Measurements from ENCODE around the gene AAGAB. TPM values are rescaled to one million over a fixed set of nuclear protein-coding genes. Genes with fewer than 3 reads are reported as not detected.
A peak's percentile ranks its signal among the peaks of the same experiment; 100 is the strongest.

AAGAB gene
- total RNA-seq, 2 experiments from 2014 or later = 42.6 to 51.2 TPM

GRCh38 chr15:67171471-67171870 is 83.0 kb downstream of the AAGAB start:
- intact Hi-C loops (cut with micrococcal nuclease) = no loop called here
- ChIA-PET CTCF (no interaction called here), POLR2A (interaction anchor here (0.6 to 1.0 kb wide), 3 partner anchors 20 to 23 kb away, joined by 3 to 5 read pairs (median 3); no protein-coding TSS in a partner anchor)

GRCh38 chr15:67170143-67170925 is 84.1 kb downstream of the AAGAB start:
- no peak for TF ChIP-seq CTCF (IDR thresholded peaks at IDR 0.05)
- Mint-ChIP-seq H3K36me3 (ENCODE audit: low read depth) (peaks cover 16% of the 10 kb centered on the region), H3K27ac (no peak overlapping the region), H3K4me1 (ENCODE audit: low read depth) (peaks cover 26% of the 10 kb centered on the region), H3K4me3 (no peak overlapping the region), H3K9me3 (no peaks in the 10 kb centered on the region), H3K27me3 (no peaks in the 10 kb centered on the region)
- CTCF ChIA-PET = no interaction called here
- no peak for DNase-seq
- no peak for ATAC-seq
- POLR2A ChIA-PET = interaction anchor here (0.5 to 1.0 kb wide), 2 partner anchors 21 to 52 kb away, joined by 3 to 5 read pairs; no protein-coding TSS in a partner anchor
- intact Hi-C loops (cut with micrococcal nuclease) = no loop called here

More at GRCh38 chr15:67171471-67171870, 83.0 kb downstream of the AAGAB start:
- no peaks in the 10 kb centered on the region for H3K9me3 Mint-ChIP-seq
- DNase-seq (no peak), ATAC-seq (no peak)
- no peak overlapping the region for H3K27ac Mint-ChIP-seq
- H3K36me3 Mint-ChIP-seq (ENCODE audit: low read depth) = peaks cover 16% of the 10 kb centered on the region
- peaks cover 37% of the 10 kb centered on the region for H3K4me1 Mint-ChIP-seq (ENCODE audit: low read depth)
- H3K4me3 Mint-ChIP-seq = no peak overlapping the region
- no peaks in the 10 kb centered on the region for H3K27me3 Mint-ChIP-seq
- TF ChIP-seq CTCF (IDR thresholded peaks at IDR 0.05) = no peak

- no peak for ATAC-seq
- intact Hi-C loops (cut with micrococcal nuclease) = no loop called here
- H3K27ac Mint-ChIP-seq = no peak overlapping the region
- H3K9me3 Mint-ChIP-seq = no peaks in the 10 kb centered on the region
- H3K36me3 Mint-ChIP-seq (ENCODE audit: low read depth) = peaks cover 18% of the 10 kb centered on the region
- ChIA-PET POLR2A (interaction anchor here (1.0 kb wide), 1 partner anchor 29 kb away, joined by 4 read pairs; no protein-coding TSS in a partner anchor), CTCF (no interaction called here)
- TF ChIP-seq CTCF (IDR thresholded peaks at IDR 0.05) = no peak
- DNase-seq = no peak
- peaks cover 12% of the 10 kb centered on the region for H3K4me1 Mint-ChIP-seq (ENCODE audit: low read depth)
- no peaks in the 10 kb centered on the region for H3K27me3 Mint-ChIP-seq
- H3K4me3 Mint-ChIP-seq = no peak overlapping the region
Observed at GRCh38 chr15:67168694-67169093, 85.8 kb downstream of the AAGAB start.

GRCh38 chr15:67167091-67167490 is 87.4 kb downstream of the AAGAB start:
- peaks cover 5% of the 10 kb centered on the region for H3K4me1 Mint-ChIP-seq (ENCODE audit: low read depth)
- H3K27ac Mint-ChIP-seq = peak overlapping the region; percentile 24
- POLR2A ChIA-PET = interaction anchor here (0.8 kb wide), 1 partner anchor 214 kb away, joined by 3 read pairs; no protein-coding TSS in a partner anchor
- H3K9me3 Mint-ChIP-seq = no peaks in the 10 kb centered on the region
- H3K36me3 Mint-ChIP-seq (ENCODE audit: low read depth) = peaks cover 18% of the 10 kb centered on the region
- H3K4me3 Mint-ChIP-seq = no peak overlapping the region
- TF ChIP-seq CTCF (IDR thresholded peaks at IDR 0.05) = no peak
- ATAC-seq = no peak
- CTCF ChIA-PET = no interaction called here
- intact Hi-C loops (cut with micrococcal nuclease) = no loop called here
- H3K27me3 Mint-ChIP-seq = no peaks in the 10 kb centered on the region
- no peak for DNase-seq

All from activated CD8-positive, alpha-beta T cell treated with anti-CD3 and anti-CD28 coated beads for 36 hours (primary cell).